Measurements from ENCODE around the gene PYCARD. TPM values are rescaled to one million over a fixed set of nuclear protein-coding genes. Genes with fewer than 3 reads are reported as not detected.

PYCARD gene
- total and polyA plus RNA-seq, 10 of the 15 experiments (the other 5 are each of a cell fraction or from before 2014, with no cell fraction given) = 5.1 to 106 (median 45.9) TPM

- TF ChIP-seq ZNF687 (IDR thresholded peaks at IDR 0.05) (no peak), SREBF1 (IDR thresholded peaks at IDR 0.05; ENCODE audit: low read length) (no peak), CTCF (IDR thresholded peaks at IDR 0.05 in 2 of 3, conservative IDR thresholded peaks at IDR 0.05 in 1 of 3; ENCODE audit: control insufficient read depth in 2 of 3, extremely low read depth in 1 of 3, insufficient read depth in 1 of 3, low read depth in 3 of 3, low read length in 3 of 3) (peak; percentile 24 to 35 (median 29); a peak in 3 of 6 replicates), RB1 (IDR thresholded peaks at IDR 0.05; ENCODE audit: borderline replicate concordance) (no peak), IRF3 (IDR thresholded peaks at IDR 0.05) (no peak), BHLHE40 (IDR thresholded peaks at IDR 0.05; ENCODE audit: borderline replicate concordance in 1 of 2, low read depth in 2 of 2, low read length in 1 of 2) (no peak), NFXL1 (IDR thresholded peaks at IDR 0.05; ENCODE audit: borderline replicate concordance) (peak; percentile 75; the same call in 1 of the 2 replicates), FOXK2 (IDR thresholded peaks at IDR 0.05) (no peak), MTA3 (IDR thresholded peaks at IDR 0.05; ENCODE audit: borderline replicate concordance, low read length) (no peak), POLR2AphosphoS5 (IDR thresholded peaks at IDR 0.05; ENCODE audit: low read length) (peak; percentile 49), ESRRA (IDR thresholded peaks at IDR 0.05; ENCODE audit: low read length) (no peak), BRCA1 (IDR thresholded peaks at IDR 0.05; ENCODE audit: low read depth, low read length) (no peak), NFYB (IDR thresholded peaks at IDR 0.05; ENCODE audit: insufficient read depth, low read depth, low read length) (no peak), SRF (IDR thresholded peaks at IDR 0.05; ENCODE audit: low read depth in 2 of 2, low read length in 2 of 2) (no peak), POLR2AphosphoS2 (IDR thresholded peaks at IDR 0.05; ENCODE audit: low read depth, low read length) (0 out of 2 replicates have a peak, but pooled peaks have one; percentile 12), SUPT20H (IDR thresholded peaks at IDR 0.05; ENCODE audit: borderline replicate concordance, control insufficient read depth, low read depth, low read length) (no peak), POLR2A (IDR thresholded peaks at IDR 0.05; ENCODE audit: low read depth, low read length) (0 out of 2 replicates have a peak, but pooled peaks have one; percentile 12), TCF12 (IDR thresholded peaks at IDR 0.05; ENCODE audit: low read depth, low read length) (no peak), SMC3 (IDR thresholded peaks at IDR 0.05; ENCODE audit: borderline replicate concordance, low read length) (peak; percentile 24; the same call in 1 of the 2 replicates), KDM1A (IDR thresholded peaks at IDR 0.05; ENCODE audit: borderline replicate concordance) (no peak), RAD21 (IDR thresholded peaks at IDR 0.05; ENCODE audit: insufficient read depth, low read depth, low read length) (0 out of 2 replicates have a peak, but pooled peaks have one; percentile 24), NR2F1 (conservative IDR thresholded peaks at IDR 0.05) (peak; percentile 61), BACH1 (IDR thresholded peaks at IDR 0.05; ENCODE audit: borderline replicate concordance) (no peak), EGR1 (IDR thresholded peaks at IDR 0.05; ENCODE audit: borderline replicate concordance in 1 of 2, low read depth in 2 of 2, low read length in 2 of 2) (no peak)
Observed at GRCh38 chr16:31200821-31201568, 1.6 kb downstream of the PYCARD start (continued).
